ENCODE results near the gene HNRNPAB.

- TF ChIP-seq CTCF (IDR thresholded peaks at IDR 0.05) (peak in 2 of 6 experiments; percentile 3 to 13), POLR2A (IDR thresholded peaks at IDR 0.05) (peak; percentile 100)
Observed at GRCh38 chr5:178204182-178204934, at the start of gene HNRNPAB.
